CD8-positive, alpha-beta memory T cell (primary cell): ENCODE data around the gene TCF20. TPM values are rescaled to one million over a fixed set of nuclear protein-coding genes. Genes with fewer than 3 reads are reported as not detected.

Experiments
- CTCF ChIA-PET: fragments of 350-600 bp; sonication (Branson Sonifier 250); formaldehyde crosslinking; loops from one replicate; lab custom pipeline; 2021; ENCODE audit warnings: antibody characterized with exemption; lab: Charles Lee
- POLR2A ChIA-PET: fragments of 350-600 bp; sonication (Branson Sonifier 250); formaldehyde crosslinking; loops from one replicate; lab custom pipeline; 2021; ENCODE audit warnings: antibody characterized with exemption; lab: Charles Lee
- DNase-seq, 5 donors: peaks; one replicate each; pipeline versions ENCODE4 v3.0.0 to v3.0.0-alpha.2; 2020 to 2022; ENCODE audit warnings: mixed read lengths in 1 of 5
- H3K27ac ChIP-seq: one replicate; pipeline ENCODE4 v1.7.0; 2013; ENCODE audit warnings: low read depth, mild to moderate bottlenecking, low read length, moderate library complexity
- H3K27me3 ChIP-seq: 2 replicates; pipeline ENCODE4 v1.7.0; 2013; ENCODE audit warnings: low read length, mild to moderate bottlenecking; ENCODE audit not compliant: insufficient read depth, poor library complexity, severe bottlenecking
- H3K36me3 ChIP-seq: 2 replicates; pipeline ENCODE4 v1.7.0; 2013; ENCODE audit warnings: mild to moderate bottlenecking, low read length, moderate library complexity; ENCODE audit not compliant: insufficient read depth
- H3K4me1 ChIP-seq: 2 replicates; pipeline ENCODE4 v1.7.0; 2013; ENCODE audit warnings: mild to moderate bottlenecking, low read length, moderate library complexity; ENCODE audit not compliant: insufficient read depth
- H3K4me3 ChIP-seq: 2 replicates; pipeline ENCODE4 v1.7.0; 2013; ENCODE audit warnings: mild to moderate bottlenecking, low read length
- H3K9me3 ChIP-seq: 2 replicates; pipeline ENCODE4 v1.7.0; 2013; ENCODE audit warnings: mild to moderate bottlenecking, low read length
- H3K27ac Mint-ChIP-seq, 8 donors: one replicate each; pipeline ENCODE4 v1.8.0; 2020 to 2021; ENCODE audit warnings: mixed read lengths in 8 of 8, mild to moderate bottlenecking in 6 of 8, inconsistent platforms in 3 of 8, moderate library complexity in 3 of 8
- H3K27me3 Mint-ChIP-seq, 2 donors: one replicate each; pipeline ENCODE4 v1.8.0; 2020 to 2021; ENCODE audit warnings: mixed read lengths in 2 of 2, mild to moderate bottlenecking in 1 of 2, moderate library complexity in 1 of 2
- H3K36me3 Mint-ChIP-seq, 3 donors: one replicate each; pipeline ENCODE4 v1.8.0; 2020 to 2021; ENCODE audit warnings: mixed read lengths in 3 of 3, inconsistent platforms in 1 of 3, mild to moderate bottlenecking in 1 of 3
- H3K4me1 Mint-ChIP-seq, 3 donors: one replicate each; pipeline ENCODE4 v1.8.0; 2020 to 2021; ENCODE audit warnings: mixed read lengths in 3 of 3, inconsistent platforms in 1 of 3, mild to moderate bottlenecking in 1 of 3
- H3K4me3 Mint-ChIP-seq, 7 donors: one replicate each; pipeline ENCODE4 v1.8.0; 2020 to 2021; ENCODE audit warnings: mixed read lengths in 7 of 7, mild to moderate bottlenecking in 6 of 7, moderate library complexity in 4 of 7, inconsistent platforms in 2 of 7
- H3K9me3 Mint-ChIP-seq, 5 donors: one replicate each; pipeline ENCODE4 v1.8.0; 2020 to 2022; ENCODE audit warnings: mixed read lengths in 5 of 5, mild to moderate bottlenecking in 3 of 5, moderate library complexity in 2 of 5, inconsistent platforms in 1 of 5
- polyA plus RNA-seq: library from polyadenylated mRNA; unstranded; fragments of 300-500 nt; fragmentation: Illumina TruSeq; gene quantifications from one replicate; pipeline ENCODE4 v1.2.3, GENCODE V29; 2021
- total RNA-seq, 2 experiments: library from RNA; stranded (reverse); gene quantifications; one replicate each; pipeline ENCODE4 v1.2.3, GENCODE V29; 2021

The TCF20 gene
- total and polyA plus RNA-seq, 3 experiments from 2014 or later, result 3.3 to 68.2 (median 64.0) TPM

- peaks cover 51% of the 10 kb centered on the region for H3K4me1 ChIP-seq
- POLR2A ChIA-PET, result no interaction called here
- peak in 2 of 5 donors; percentile 26 to 50 for DNase-seq
- H3K9me3 ChIP-seq, result no peaks in the 10 kb centered on the region
- Mint-ChIP-seq H3K9me3 (no peaks in the 10 kb centered on the region), H3K4me1 (peaks cover 28 to 33% (median 31%) of the 10 kb centered on the region in 3 donors), H3K27ac (peak overlapping the region in 5 of 8 donors; percentile 43 to 76 (median 48)), H3K27me3 (no peaks in the 10 kb centered on the region), H3K4me3 (peak overlapping the region in 1 of 7 donors; percentile 8), H3K36me3 (no peaks in the 10 kb centered on the region)
- CTCF ChIA-PET, result interaction anchor here (0.7 to 1.4 kb wide), 4 partner anchors 14 to 223 kb away, joined by 3 to 6 read pairs (median 3); partner anchors contain the start of gene NDUFA6
- no peaks in the 10 kb centered on the region for H3K27me3 ChIP-seq
- no peak overlapping the region for H3K27ac ChIP-seq
- H3K36me3 ChIP-seq, result no peaks in the 10 kb centered on the region
- no peak overlapping the region for H3K4me3 ChIP-seq
Measured at GRCh38 chr22:42313804-42314581, 43.5 kb upstream of the TCF20 start.

- ChIA-PET POLR2A (no interaction called here), CTCF (interaction anchor here (0.7 to 1.4 kb wide), 4 partner anchors 15 to 222 kb away, joined by 3 to 6 read pairs (median 3); partner anchors contain the start of gene NDUFA6)
- Mint-ChIP-seq H3K4me3 (peak overlapping the region in 1 of 7 donors; percentile 61), H3K4me1 (peaks cover 28 to 36% (median 34%) of the 10 kb centered on the region in 3 donors), H3K27me3 (no peaks in the 10 kb centered on the region), H3K27ac (no peak overlapping the region), H3K36me3 (no peaks in the 10 kb centered on the region), H3K9me3 (no peaks in the 10 kb centered on the region)
- Histone ChIP-seq H3K4me3 (no peak overlapping the region), H3K27ac (no peak overlapping the region), H3K36me3 (no peaks in the 10 kb centered on the region), H3K4me1 (peaks cover 58% of the 10 kb centered on the region), H3K9me3 (no peaks in the 10 kb centered on the region), H3K27me3 (no peaks in the 10 kb centered on the region)
- no peak for DNase-seq
Measured at GRCh38 chr22:42313204-42313603, 42.8 kb upstream of the TCF20 start.

DNA sequence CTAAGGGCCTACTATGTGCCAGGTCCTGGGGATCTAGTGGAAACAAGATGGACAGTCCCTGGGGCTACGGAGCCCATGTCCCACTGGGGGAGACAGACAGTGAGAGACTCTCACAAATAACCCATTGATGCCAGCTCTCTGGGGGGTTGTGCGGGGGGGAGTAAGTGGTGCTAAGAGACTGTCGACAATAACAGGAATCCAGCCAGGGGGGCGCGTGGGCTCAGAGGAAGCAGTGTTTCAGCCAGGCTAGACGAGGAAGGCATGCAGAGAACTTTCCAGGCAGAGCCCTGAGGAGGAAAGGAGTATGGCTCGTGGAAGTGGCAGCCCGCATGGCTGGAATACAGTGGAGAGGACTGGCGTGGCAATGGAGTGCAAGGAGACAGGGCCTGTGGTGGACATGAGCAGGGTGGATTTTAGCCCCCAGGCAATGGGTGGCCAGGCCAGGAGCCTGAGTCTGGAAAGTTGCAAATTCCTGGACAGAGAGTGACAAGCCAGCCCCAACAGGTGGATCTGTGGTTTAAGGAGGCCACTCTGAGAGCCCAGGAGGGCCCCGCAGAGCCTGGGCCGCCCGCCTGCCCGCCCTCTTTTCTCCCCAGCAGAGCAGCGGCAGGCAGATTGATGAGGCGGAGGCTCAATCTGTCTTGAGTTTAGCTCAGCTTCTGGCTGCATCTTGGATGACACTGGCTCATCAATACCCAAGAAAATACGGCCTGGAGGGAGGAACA, 40.0 kb upstream of the TCF20 start:
- no peaks in the 10 kb centered on the region for H3K9me3 ChIP-seq
- CTCF ChIA-PET, result interaction anchor here (1.2 kb wide), 1 partner anchor 13 kb away, joined by 3 read pairs; no protein-coding TSS in a partner anchor

GRCh38 chr22:42309865-42310264, 39.4 kb upstream of the TCF20 start:
- ChIA-PET POLR2A (interaction anchor here (0.5 kb wide), 1 partner anchor 74 kb away, joined by 3 read pairs; no protein-coding TSS in a partner anchor), CTCF (interaction anchor here (1.2 kb wide), 1 partner anchor 13 kb away, joined by 3 read pairs; no protein-coding TSS in a partner anchor)
- Mint-ChIP-seq H3K36me3 (peaks cover 0 to 1% (median 0%) of the 10 kb centered on the region in 3 donors), H3K4me3 (no peak overlapping the region), H3K9me3 (no peaks in the 10 kb centered on the region), H3K27ac (no peak overlapping the region), H3K4me1 (peaks cover 14 to 27% (median 26%) of the 10 kb centered on the region in 3 donors), H3K27me3 (peaks cover 0 to 6% of the 10 kb centered on the region in 2 donors)
- no peaks in the 10 kb centered on the region for H3K27me3 ChIP-seq
- H3K4me3 ChIP-seq, result no peak overlapping the region
- peaks cover 51% of the 10 kb centered on the region for H3K4me1 ChIP-seq
- no peaks in the 10 kb centered on the region for H3K9me3 ChIP-seq
- H3K36me3 ChIP-seq, result no peaks in the 10 kb centered on the region
- DNase-seq, result no peak
- H3K27ac ChIP-seq, result no peak overlapping the region

More for the DNA sequence above, 40.0 kb upstream of the TCF20 start:
- Mint-ChIP-seq H3K4me1 (peaks cover 17 to 32% (median 32%) of the 10 kb centered on the region in 3 donors), H3K27ac (peak overlapping the region in 1 of 8 donors; percentile 68), H3K36me3 (peaks cover 0 to 1% (median 0%) of the 10 kb centered on the region in 3 donors), H3K4me3 (no peak overlapping the region), H3K9me3 (no peaks in the 10 kb centered on the region), H3K27me3 (peaks cover 0 to 3% of the 10 kb centered on the region in 2 donors)
- POLR2A ChIA-PET, result interaction anchor here (0.5 kb wide), 1 partner anchor 73 kb away, joined by 3 read pairs; no protein-coding TSS in a partner anchor
- Histone ChIP-seq H3K36me3 (no peaks in the 10 kb centered on the region), H3K4me1 (peaks cover 53% of the 10 kb centered on the region), H3K27ac (no peak overlapping the region), H3K27me3 (no peaks in the 10 kb centered on the region), H3K4me3 (no peak overlapping the region)
- DNase-seq, result no peak

DNA sequence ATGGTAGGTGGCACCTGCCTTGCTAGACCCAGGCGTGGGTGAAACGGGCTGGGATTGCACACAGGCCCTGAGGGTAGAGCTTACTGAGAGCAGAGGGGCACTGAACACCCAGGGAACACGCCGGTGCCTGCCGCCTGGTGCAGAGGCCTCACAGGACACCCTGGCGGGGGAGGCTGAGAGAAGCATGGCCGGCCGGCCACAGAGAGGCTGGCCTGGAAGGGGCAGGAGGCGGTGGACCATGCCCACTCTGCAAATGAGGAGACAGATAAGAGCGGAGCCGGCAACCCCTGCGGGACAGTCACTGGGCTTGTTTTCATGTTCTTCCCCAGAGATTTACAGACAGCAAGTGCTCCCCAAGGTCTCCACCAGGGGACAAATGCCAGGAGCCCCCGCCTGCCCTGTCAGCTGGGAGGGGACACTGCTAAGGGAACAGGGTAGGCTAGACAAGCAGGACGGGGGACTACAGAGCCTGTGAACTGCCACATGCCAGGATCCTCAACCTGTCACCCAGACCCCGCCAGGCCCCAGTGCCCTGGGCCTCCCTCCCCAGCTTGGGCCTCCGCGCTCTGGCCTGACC, 38.5 kb upstream of the TCF20 start:
- Mint-ChIP-seq H3K36me3 (peaks cover 0 to 1% (median 0%) of the 10 kb centered on the region in 3 donors), H3K4me1 (peaks cover 12 to 27% (median 27%) of the 10 kb centered on the region in 3 donors), H3K9me3 (no peaks in the 10 kb centered on the region), H3K27ac (no peak overlapping the region), H3K4me3 (no peak overlapping the region), H3K27me3 (peaks cover 0 to 6% of the 10 kb centered on the region in 2 donors)
- POLR2A ChIA-PET, result no interaction called here
- no peaks in the 10 kb centered on the region for H3K27me3 ChIP-seq
- H3K4me1 ChIP-seq, result peaks cover 51% of the 10 kb centered on the region
- H3K4me3 ChIP-seq, result no peak overlapping the region
- no peaks in the 10 kb centered on the region for H3K9me3 ChIP-seq
- no peaks in the 10 kb centered on the region for H3K36me3 ChIP-seq
- CTCF ChIA-PET, result no interaction called here
- no peak overlapping the region for H3K27ac ChIP-seq
- DNase-seq, result no peak

DNA sequence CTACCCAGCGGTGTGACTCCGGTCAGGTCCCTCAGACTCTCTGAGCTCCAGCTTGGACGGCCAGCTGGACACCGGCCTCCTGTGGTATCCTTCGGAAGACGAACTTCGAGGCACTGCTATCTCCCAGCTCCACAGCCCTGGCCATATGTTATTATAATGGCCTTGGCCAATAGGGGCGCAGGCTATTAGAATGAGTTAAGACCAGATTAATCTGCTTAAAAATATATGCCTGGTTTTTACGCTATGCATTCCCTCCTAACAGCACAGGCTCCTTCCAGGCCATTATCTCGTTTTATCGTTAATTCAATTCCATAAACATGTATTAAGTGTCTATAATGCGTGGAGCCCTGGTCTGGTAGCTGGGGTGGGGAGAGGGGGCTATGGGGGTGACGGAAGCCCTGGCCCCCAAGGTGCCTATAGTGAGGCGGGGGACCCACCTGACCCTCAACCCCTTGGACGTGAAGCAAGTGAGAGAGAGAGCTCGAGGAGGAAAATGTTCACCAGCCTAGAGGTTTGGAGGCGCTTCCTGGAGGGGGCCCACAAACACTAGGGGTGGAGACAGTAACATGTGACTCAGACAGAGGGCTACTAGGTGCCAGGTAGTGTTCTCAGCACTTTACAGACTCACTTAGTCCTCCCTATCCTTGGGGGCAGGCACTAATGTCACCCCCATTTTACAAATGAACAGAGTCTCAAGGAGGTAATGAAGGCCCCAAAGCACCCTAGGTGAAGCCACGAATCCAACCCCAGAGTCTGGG, 37.5 kb upstream of the TCF20 start:
- peaks cover 2 to 6% of the 10 kb centered on the region in 2 donors for H3K27me3 Mint-ChIP-seq
- H3K4me3 Mint-ChIP-seq, result no peak overlapping the region
- no peak for DNase-seq
- ChIA-PET CTCF (interaction anchor here (1.6 kb wide), 1 partner anchor 10 kb away, joined by 3 read pairs; no protein-coding TSS in a partner anchor), POLR2A (no interaction called here)
- H3K9me3 Mint-ChIP-seq, result no peaks in the 10 kb centered on the region
- peak overlapping the region in 1 of 8 donors; percentile 47 for H3K27ac Mint-ChIP-seq
- H3K9me3 ChIP-seq, result no peaks in the 10 kb centered on the region
- no peak overlapping the region for H3K4me3 ChIP-seq
- H3K27ac ChIP-seq, result no peak overlapping the region
- H3K36me3 Mint-ChIP-seq, result peaks cover 0 to 1% (median 0%) of the 10 kb centered on the region in 3 donors
- peaks cover 51% of the 10 kb centered on the region for H3K4me1 ChIP-seq
- H3K4me1 Mint-ChIP-seq, result peaks cover 8 to 34% (median 30%) of the 10 kb centered on the region in 3 donors
- H3K27me3 ChIP-seq, result no peaks in the 10 kb centered on the region
- no peaks in the 10 kb centered on the region for H3K36me3 ChIP-seq

GRCh38 chr22:42306010-42306409, 35.6 kb upstream of the TCF20 start:
- DNase-seq, result no peak
- peaks cover 52% of the 10 kb centered on the region for H3K4me1 ChIP-seq
- Mint-ChIP-seq H3K36me3 (peaks cover 0 to 1% (median 0%) of the 10 kb centered on the region in 3 donors), H3K4me3 (no peak overlapping the region), H3K4me1 (peaks cover 10 to 32% (median 29%) of the 10 kb centered on the region in 3 donors), H3K27ac (no peak overlapping the region), H3K9me3 (no peaks in the 10 kb centered on the region), H3K27me3 (peaks cover 2 to 6% of the 10 kb centered on the region in 2 donors)
- no peaks in the 10 kb centered on the region for H3K9me3 ChIP-seq
- no peak overlapping the region for H3K27ac ChIP-seq
- H3K4me3 ChIP-seq, result no peak overlapping the region
- H3K27me3 ChIP-seq, result no peaks in the 10 kb centered on the region
- POLR2A ChIA-PET, result no interaction called here
- H3K36me3 ChIP-seq, result no peaks in the 10 kb centered on the region
- CTCF ChIA-PET, result no interaction called here
